HG03521 (cell line): Measurements from ENCODE around the gene CDH13.

Experiments used
- ATAC-seq: cut with Tn5 transposase; IDR thresholded peaks from one replicate; pipeline ENCODE4 v1.9.1; 2021; ENCODE audit warnings: mild to moderate bottlenecking, moderate library complexity; ENCODE audit not compliant: unreplicated experiment

The CDH13 gene

GRCh38 chr16:83021746-83022145 lies 395.0 kb downstream of the CDH13 start:
- no peak for ATAC-seq

- no peak for ATAC-seq
Observed at GRCh38 chr16:83023011-83023410, 396.2 kb downstream of the CDH13 start.

- no peak for ATAC-seq
Observed at GRCh38 chr16:83023640-83024039, 396.9 kb downstream of the CDH13 start.

GRCh38 chr16:83027973-83028372 lies 401.2 kb downstream of the CDH13 start:
- no peak for ATAC-seq

- ATAC-seq, result no peak
Observed at GRCh38 chr16:83029467-83029866, 402.7 kb downstream of the CDH13 start.

- ATAC-seq, result no peak
Observed at GRCh38 chr16:83031524-83031923, 404.8 kb downstream of the CDH13 start.

- ATAC-seq, result no peak
Observed at GRCh38 chr16:83037102-83037501, 410.3 kb downstream of the CDH13 start.

GRCh38 chr16:83037884-83038283 lies 411.1 kb downstream of the CDH13 start:
- no peak for ATAC-seq

GRCh38 chr16:83040174-83040573 lies 413.4 kb downstream of the CDH13 start:
- no peak for ATAC-seq

GRCh38 chr16:83044589-83044988 lies 417.8 kb downstream of the CDH13 start:
- no peak for ATAC-seq

- no peak for ATAC-seq
Observed at GRCh38 chr16:83045790-83046189, 419.0 kb downstream of the CDH13 start.

GRCh38 chr16:83046664-83047063 lies 419.9 kb downstream of the CDH13 start:
- ATAC-seq, result no peak

- no peak for ATAC-seq
Observed at GRCh38 chr16:83051451-83051850, 424.7 kb downstream of the CDH13 start.

GRCh38 chr16:83054283-83054682 lies 427.5 kb downstream of the CDH13 start:
- no peak for ATAC-seq

GRCh38 chr16:83058376-83058775 lies 431.6 kb downstream of the CDH13 start:
- ATAC-seq, result no peak

- ATAC-seq, result no peak
Observed at GRCh38 chr16:83059237-83059636, 432.5 kb downstream of the CDH13 start.

GRCh38 chr16:83066011-83066410 lies 439.2 kb downstream of the CDH13 start:
- ATAC-seq, result no peak

- ATAC-seq, result no peak
Observed at GRCh38 chr16:83066881-83067280, 440.1 kb downstream of the CDH13 start.

- ATAC-seq, result no peak
Observed at GRCh38 chr16:83068686-83069085, 441.9 kb downstream of the CDH13 start.

- no peak for ATAC-seq
Observed at GRCh38 chr16:83070416-83071209, 443.8 kb downstream of the CDH13 start.

GRCh38 chr16:83075956-83076355 lies 449.2 kb downstream of the CDH13 start:
- ATAC-seq, result no peak

GRCh38 chr16:83083361-83083760 lies 456.6 kb downstream of the CDH13 start:
- ATAC-seq, result no peak

GRCh38 chr16:83085660-83086059 lies 458.9 kb downstream of the CDH13 start:
- no peak for ATAC-seq
